H1 (cell line): Measurements from ENCODE around the gene DIAPH2. TPM values are rescaled to one million over a fixed set of nuclear protein-coding genes. Genes with fewer than 3 reads are reported as not detected.

ENCODE experiments used
- CTCF ChIA-PET: fragments of 300-600 bp; sonication (Branson Sonifier 250); formaldehyde crosslinking; loops from one replicate; lab custom pipeline; 2021; ENCODE audit not compliant: partially characterized antibody; lab: Charles Lee
- POLR2A ChIA-PET: fragments of 300-600 bp; sonication (Branson Sonifier 250); formaldehyde crosslinking; loops from one replicate; lab custom pipeline; 2021; ENCODE audit warnings: inconsistent platforms; ENCODE audit not compliant: partially characterized antibody; lab: Charles Lee
- DNase-seq, 2 experiments: peaks; one replicate each; pipeline versions ENCODE4 v3.0.0 to v3.0.0-alpha.2; 2010 to 2022; ENCODE audit warnings: low spot score in 2 of 2, low read depth in 1 of 2, mixed read lengths in 1 of 2
- FAIRE-seq: peaks from 2 replicates; lab custom pipeline; 2011; peaks lifted over from hg19 to GRCh38; lab: Jason Lieb, UNC
- H2AFZ ChIP-seq: 2 replicates; pipeline ENCODE4 v1.8.1; 2012; ENCODE audit warnings: low read length, inconsistent platforms
- H2AK5ac ChIP-seq: 2 replicates; pipeline ENCODE4 v1.6.1; 2013; ENCODE audit warnings: low read depth, low read length
- H2BK120ac ChIP-seq: replicated peaks from 2 replicates; pipeline ENCODE3; 2013; ENCODE audit warnings: low read depth, low read length, inconsistent platforms
- H2BK12ac ChIP-seq: 2 replicates; pipeline ENCODE4 v1.6.1; 2013; ENCODE audit warnings: low read depth, low read length
- H2BK15ac ChIP-seq: 2 replicates; pipeline ENCODE4 v1.6.1; 2013; ENCODE audit warnings: low read length
- H2BK20ac ChIP-seq: 2 replicates; pipeline ENCODE4 v1.6.1; 2013; ENCODE audit warnings: low read length
- H2BK5ac ChIP-seq: 2 replicates; pipeline ENCODE4 v1.6.1; 2013; ENCODE audit warnings: low read depth, low read length
- H3K14ac ChIP-seq: 2 replicates; pipeline ENCODE4 v1.6.1; 2013; ENCODE audit warnings: inconsistent platforms; ENCODE audit not compliant: insufficient read length
- H3K18ac ChIP-seq: 2 replicates; pipeline ENCODE4 v1.6.1; 2013; ENCODE audit warnings: low read length; ENCODE audit errors: extremely low read depth
- H3K23ac ChIP-seq: 2 replicates; pipeline ENCODE4 v1.6.1; 2013; ENCODE audit warnings: inconsistent platforms; ENCODE audit not compliant: insufficient read length
- H3K23me2 ChIP-seq: 2 replicates; pipeline ENCODE4 v1.6.1; 2013; ENCODE audit warnings: low read depth, low read length
- H3K27ac ChIP-seq: 2 replicates; pipeline ENCODE4 v1.6.1; 2011; ENCODE audit warnings: low read depth, low read length, inconsistent platforms
- H3K27me3 ChIP-seq, 4 experiments: replicated peaks in 1 of 4; 1 replicate in 1 of 4; 2 replicates in 3 of 4; pipeline versions ENCODE4 v1.6.1 to v1.8.1; 2011 to 2013; ENCODE audit warnings: low read length in 3 of 4, mild to moderate bottlenecking in 3 of 4, inconsistent platforms in 2 of 4, mixed read lengths in 2 of 4, moderate library complexity in 1 of 4; ENCODE audit not compliant: control insufficient read depth in 3 of 4, insufficient read depth in 3 of 4; ENCODE audit errors: extremely low read depth in 1 of 4
- H3K36me3 ChIP-seq, 4 experiments: 2 replicates each; pipeline versions ENCODE4 v1.6.1 to v1.8.1; 2011 to 2013; ENCODE audit warnings: mild to moderate bottlenecking in 4 of 4, low read length in 3 of 4, moderate library complexity in 2 of 4, control low read depth in 1 of 4, inconsistent platforms in 1 of 4; ENCODE audit not compliant: insufficient read depth in 4 of 4, control insufficient read depth in 2 of 4
- H3K4ac ChIP-seq: replicated peaks from 2 replicates; pipeline ENCODE3; 2013; ENCODE audit warnings: low read length, low read depth, mixed read lengths, inconsistent platforms; ENCODE audit not compliant: insufficient read length
- H3K4me1 ChIP-seq, 4 experiments: replicated peaks in 1 of 4; 1 replicate in 1 of 4; 2 replicates in 3 of 4; pipeline versions ENCODE4 v1.6.1 to v1.8.1; 2011 to 2013; ENCODE audit warnings: low read length in 3 of 4, inconsistent platforms in 2 of 4, mixed read lengths in 1 of 4; ENCODE audit not compliant: insufficient read depth in 4 of 4, control insufficient read depth in 3 of 4
- H3K4me2 ChIP-seq, 2 experiments: 2 replicates each; pipeline versions ENCODE4 v1.6.1 to v1.8.1; 2011 to 2013; ENCODE audit warnings: low read depth in 2 of 2, low read length in 2 of 2, control low read depth in 1 of 2, inconsistent platforms in 1 of 2, mild to moderate bottlenecking in 1 of 2; ENCODE audit not compliant: insufficient read depth in 1 of 2
- H3K4me3 ChIP-seq, 4 experiments: fragments of 200-600, 300-600 bp in 1 of 4; sonication (generic), shearing (Covaris generic), sonication (Bioruptor Twin) in 1 of 4; 2 replicates each; pipeline versions ENCODE4 v1.5.1 to v1.8.1; 2011 to 2016; ENCODE audit warnings: low read length in 4 of 4, low read depth in 3 of 4, control low read depth in 2 of 4, inconsistent platforms in 2 of 4, mild to moderate bottlenecking in 2 of 4, mixed read lengths in 1 of 4, moderate library complexity in 1 of 4; ENCODE audit not compliant: insufficient read depth in 2 of 4; ENCODE audit errors: extremely low read depth in 1 of 4
- H3K56ac ChIP-seq: replicated peaks from 2 replicates; pipeline ENCODE3; 2013; ENCODE audit warnings: low read depth, mild to moderate bottlenecking, mixed read lengths, low read length, inconsistent platforms; ENCODE audit not compliant: insufficient read length
- H3K79me1 ChIP-seq: 2 replicates; pipeline ENCODE4 v1.6.1; 2013; ENCODE audit warnings: low read depth, low read length, control low read depth
- H3K79me2 ChIP-seq, 2 experiments: 2 replicates each; pipeline versions ENCODE4 v1.6.1 to v1.8.1; 2012 to 2013; ENCODE audit warnings: low read length in 2 of 2, mild to moderate bottlenecking in 2 of 2, inconsistent platforms in 1 of 2; ENCODE audit not compliant: insufficient read depth in 2 of 2, control insufficient read depth in 1 of 2
- H3K9ac ChIP-seq, 4 experiments: replicated peaks in 1 of 4; 1 replicate in 1 of 4; 2 replicates in 3 of 4; pipeline versions ENCODE4 v1.6.1 to v1.8.1; 2011 to 2013; ENCODE audit warnings: low read depth in 3 of 4, low read length in 3 of 4, control low read depth in 2 of 4, mild to moderate bottlenecking in 2 of 4, moderate library complexity in 2 of 4, inconsistent platforms in 1 of 4; ENCODE audit errors: extremely low read depth in 1 of 4
- H3K9me3 ChIP-seq, 2 experiments: 2 replicates each; pipeline versions ENCODE4 v1.6.1 to v1.8.1; 2012 to 2013; ENCODE audit warnings: mild to moderate bottlenecking in 2 of 2, moderate library complexity in 2 of 2, control low read depth in 1 of 2, inconsistent platforms in 1 of 2, low read depth in 1 of 2, low read length in 1 of 2, mixed read lengths in 1 of 2; ENCODE audit not compliant: insufficient read depth in 2 of 2
- H4K20me1 ChIP-seq, 2 experiments: replicated peaks in 1 of 2; 2 replicates each; pipeline versions ENCODE3 to v1.8.1; 2011 to 2013; ENCODE audit warnings: inconsistent platforms in 2 of 2, low read length in 2 of 2, mild to moderate bottlenecking in 1 of 2; ENCODE audit not compliant: insufficient read depth in 2 of 2, control insufficient read depth in 1 of 2
- H4K5ac ChIP-seq: 2 replicates; pipeline ENCODE4 v1.6.1; 2013; ENCODE audit warnings: low read length, low read depth, mixed read lengths, inconsistent platforms; ENCODE audit not compliant: insufficient read length
- H4K8ac ChIP-seq: 2 replicates; pipeline ENCODE4 v1.8.0; 2013; ENCODE audit warnings: mild to moderate bottlenecking, moderate library complexity, low read length, inconsistent platforms; ENCODE audit not compliant: insufficient read depth; ENCODE audit errors: extremely low read depth
- H4K91ac ChIP-seq: replicated peaks from 2 replicates; pipeline ENCODE3; 2013; ENCODE audit warnings: low read length, mixed read lengths, inconsistent platforms; ENCODE audit not compliant: insufficient read length
- BRCA1 ChIP-seq: IDR thresholded peaks from 2 replicates; pipeline ENCODE4 v1.6.1; 2012; ENCODE audit warnings: low read depth, low read length, improper control_type of control experiment
- CBX8 ChIP-seq: fragments of 300-800, 300-1000 bp; sonication (generic); IDR thresholded peaks from 2 replicates; pipeline ENCODE4 v1.7.1; 2016; ENCODE audit warnings: low read depth, low read length, borderline replicate concordance
- CREB1 ChIP-seq: IDR thresholded peaks from 2 replicates; pipeline ENCODE4 v1.6.1; 2012; ENCODE audit warnings: inconsistent platforms
- CTBP2 ChIP-seq: IDR thresholded peaks from 2 replicates; pipeline ENCODE4 v1.7.0; 2011; ENCODE audit warnings: borderline replicate concordance, mild to moderate bottlenecking, moderate library complexity, mixed read lengths, low read length; ENCODE audit not compliant: insufficient read depth, insufficient read length
- POLR2AphosphoS5 ChIP-seq: IDR thresholded peaks from 2 replicates; pipeline ENCODE4 v1.6.1; 2011; ENCODE audit warnings: low read depth, low read length
- POU5F1 ChIP-seq: IDR thresholded peaks from 2 replicates; pipeline ENCODE4 v1.6.1; 2011; ENCODE audit warnings: low read depth, mild to moderate bottlenecking, low read length, moderate library complexity
- RAD21 ChIP-seq, 2 experiments: IDR thresholded peaks in 1 of 2; conservative IDR thresholded peaks in 1 of 2; 2 replicates each; pipeline ENCODE4 v1.6.1; 2011; ENCODE audit warnings: low read depth in 2 of 2, low read length in 2 of 2, improper control_type of control experiment in 1 of 2, inconsistent platforms in 1 of 2, mild to moderate bottlenecking in 1 of 2, moderate library complexity in 1 of 2
- SP4 ChIP-seq: IDR thresholded peaks from 2 replicates; pipeline ENCODE4 v1.6.1; 2012; ENCODE audit warnings: low read length, inconsistent platforms
- TAF7 ChIP-seq: optimal IDR thresholded peaks from 2 replicates; pipeline ENCODE3; 2011; ENCODE audit warnings: low read depth, mild to moderate bottlenecking, inconsistent platforms, low read length, moderate library complexity, borderline replicate concordance
- TBP ChIP-seq: IDR thresholded peaks from 2 replicates; pipeline ENCODE4 v1.6.1; 2011; ENCODE audit warnings: low read depth, low read length, improper control_type of control experiment
- TCF12 ChIP-seq: IDR thresholded peaks from 2 replicates; pipeline ENCODE4 v1.6.1; 2011; ENCODE audit warnings: low read depth, mild to moderate bottlenecking, low read length
- TEAD4 ChIP-seq: IDR thresholded peaks from 2 replicates; pipeline ENCODE4 v1.6.1; 2012; ENCODE audit warnings: low read depth, low read length, inconsistent platforms, mixed read lengths
- WGBS, 2 experiments: shearing (Covaris generic) in 1 of 2; methylation state at CpG; one replicate each; pipeline versions ENCODE4 v1.1.6 to v1.1.7; 2013 to 2015; ENCODE audit warnings: low lambda C conversion rate in 2 of 2, mixed read lengths in 2 of 2, inconsistent platforms in 1 of 2, low coverage in 1 of 2, missing lambda C conversion rate in 1 of 2; ENCODE audit not compliant: insufficient replicate concordance in 2 of 2, insufficient coverage in 1 of 2, insufficient read length in 1 of 2; ENCODE audit errors: extremely low coverage in 1 of 2, missing lambda C conversion rate in 1 of 2; 5-methylcytosine and 5-hydroxymethylcytosine counted together
- polyA plus RNA-seq, 7 experiments: library from polyadenylated mRNA; depleted of rRNA in 3 of 7; stranded (reverse) in 5 of 7; unstranded in 2 of 7; fragments of >200 nt in 5 of 7; fragments of 200-250 nt in 2 of 7; gene quantifications; 1 replicate in 5 of 7; 2 replicates in 1 of 7; 4 replicates in 1 of 7; pipeline versions ENCODE4 v1.2.1 to v1.2.3, GENCODE V29; 2011 to 2013; ENCODE audit warnings: missing spikeins in 2 of 7, mixed read lengths in 2 of 7
- total RNA-seq: library from RNA; stranded (reverse); fragmentation: NEBNext Ultra II Directional; extraction: Animal tissue kit (Norgen Biotek cat#: 25700); gene quantifications from 2 replicates; pipeline ENCODE4 v1.2.1, GENCODE V29; 2021
- TF ChIP-seq, protein P1 (sequence below): IDR thresholded peaks from 2 replicates; pipeline ENCODE4 v1.6.1; 2012; ENCODE audit warnings: inconsistent platforms

DIAPH2 gene
- total and polyA plus RNA-seq, 2 of the 8 experiments (the other 6 are each of a cell fraction or from before 2014, with no cell fraction given): 4.4 to 24.3 TPM

DNA sequence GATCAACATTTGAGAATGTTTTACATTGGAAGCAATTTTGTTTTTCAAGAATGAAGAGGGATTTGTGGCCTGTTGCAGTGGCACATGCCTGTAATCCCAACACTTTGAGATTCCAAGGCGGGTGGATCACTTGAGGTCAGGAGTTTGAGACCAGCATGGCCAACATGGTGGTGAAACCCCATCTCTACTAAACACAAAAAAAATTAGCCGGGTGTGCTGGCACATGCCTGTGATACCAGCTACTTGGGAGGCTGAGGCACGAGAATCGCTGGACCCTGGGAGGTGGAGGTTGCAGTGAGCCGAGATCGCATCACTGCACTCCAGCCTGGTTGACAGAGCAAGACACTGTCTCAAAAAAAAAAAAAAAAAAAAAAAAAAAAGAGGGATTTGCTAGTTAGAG, 326.9 kb downstream of the DIAPH2 start:
- no peak for FAIRE-seq
- Histone ChIP-seq H3K9ac (no peak overlapping the region), H2BK120ac (no peak overlapping the region), H3K27ac (no peak overlapping the region), H2AFZ (no peak overlapping the region), H4K5ac (no peak overlapping the region), H3K79me2 (no peaks in the 10 kb centered on the region), H2BK15ac (no peak overlapping the region), H3K4me3 (no peak overlapping the region), H4K20me1 (no peaks in the 10 kb centered on the region), H2BK20ac (no peak overlapping the region), H3K4me2 (no peak overlapping the region), H2BK12ac (no peak overlapping the region), H3K79me1 (no peaks in the 10 kb centered on the region), H2AK5ac (no peak overlapping the region), H3K4ac (no peak overlapping the region), H3K9me3 (no peaks in the 10 kb centered on the region), H4K91ac (no peak overlapping the region), H4K8ac (no peak overlapping the region), H3K36me3 (no peaks in the 10 kb centered on the region), H3K14ac (no peak overlapping the region), H3K4me1 (no peaks in the 10 kb centered on the region), H2BK5ac (no peak overlapping the region), H3K56ac (no peak overlapping the region), H3K23me2 (no peaks in the 10 kb centered on the region), H3K18ac (no peak overlapping the region), H3K23ac (no peak overlapping the region), H3K27me3 (no peaks in the 10 kb centered on the region)
- ChIA-PET POLR2A (no interaction called here), CTCF (no interaction called here)
- TF ChIP-seq POLR2AphosphoS5 (no peak), TEAD4 (no peak), TAF7 (no peak), TBP (no peak), BRCA1 (no peak), CREB1 (no peak), TCF12 (no peak), CTBP2 (no peak), SP4 (no peak), CBX8 (no peak), POU5F1 (no peak), RAD21 (IDR thresholded peaks at IDR 0.05 in 1 of 2, conservative IDR thresholded peaks at IDR 0.05 in 1 of 2; ENCODE audit: low read depth in 2 of 2, low read length in 2 of 2) (no peak)
- TF ChIP-seq, protein P1, sequence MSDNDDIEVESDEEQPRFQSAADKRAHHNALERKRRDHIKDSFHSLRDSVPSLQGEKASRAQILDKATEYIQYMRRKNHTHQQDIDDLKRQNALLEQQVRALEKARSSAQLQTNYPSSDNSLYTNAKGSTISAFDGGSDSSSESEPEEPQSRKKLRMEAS: no peak
- WGBS, 2 experiments: 97% methylated on average over 4 of the region's 6 CpGs; no CpG with 5 or more reads in 1 of the 2 experiments
- DNase-seq: no peak
